SH-SY5Y (cell line): ENCODE measurements around the gene ARHGAP15.

Source experiments
- GATA2 ChIP-seq: IDR thresholded peaks from 2 replicates; pipeline ENCODE4 v1.6.1; 2011; ENCODE audit warnings: mild to moderate bottlenecking, low read depth, low read length
- GATA3 ChIP-seq: IDR thresholded peaks from 2 replicates; pipeline ENCODE4 v1.6.1; 2011; ENCODE audit warnings: low read depth, mild to moderate bottlenecking, low read length, moderate library complexity

GRCh38 chr2:143176606-143177005 is 47.4 kb downstream of the ARHGAP15 start:
- TF ChIP-seq GATA2 (no peak), GATA3 (no peak)
